ENCODE data around the gene ABCG4.

DNA sequence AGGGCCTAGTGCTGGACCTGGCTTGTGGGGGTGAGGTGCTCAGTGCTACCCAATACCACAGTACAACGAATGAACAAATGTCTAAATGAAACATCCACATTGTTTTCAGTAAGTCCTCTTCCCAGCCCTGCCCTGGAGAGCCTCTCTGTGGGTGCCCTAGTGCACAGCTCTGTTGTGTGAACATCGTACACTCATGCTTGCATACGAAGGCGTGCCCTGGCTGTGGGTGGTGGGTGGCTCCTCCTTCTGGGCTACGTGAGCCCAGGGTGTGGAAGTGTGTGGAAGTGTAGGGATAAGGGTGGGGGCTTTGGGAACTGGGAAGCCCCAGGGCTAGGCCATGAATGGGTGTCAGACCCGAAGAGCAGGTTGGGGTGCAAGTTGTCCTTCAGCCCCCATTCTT, 19.1 kb downstream of the ABCG4 start:
- TF ChIP-seq, protein P1, sequence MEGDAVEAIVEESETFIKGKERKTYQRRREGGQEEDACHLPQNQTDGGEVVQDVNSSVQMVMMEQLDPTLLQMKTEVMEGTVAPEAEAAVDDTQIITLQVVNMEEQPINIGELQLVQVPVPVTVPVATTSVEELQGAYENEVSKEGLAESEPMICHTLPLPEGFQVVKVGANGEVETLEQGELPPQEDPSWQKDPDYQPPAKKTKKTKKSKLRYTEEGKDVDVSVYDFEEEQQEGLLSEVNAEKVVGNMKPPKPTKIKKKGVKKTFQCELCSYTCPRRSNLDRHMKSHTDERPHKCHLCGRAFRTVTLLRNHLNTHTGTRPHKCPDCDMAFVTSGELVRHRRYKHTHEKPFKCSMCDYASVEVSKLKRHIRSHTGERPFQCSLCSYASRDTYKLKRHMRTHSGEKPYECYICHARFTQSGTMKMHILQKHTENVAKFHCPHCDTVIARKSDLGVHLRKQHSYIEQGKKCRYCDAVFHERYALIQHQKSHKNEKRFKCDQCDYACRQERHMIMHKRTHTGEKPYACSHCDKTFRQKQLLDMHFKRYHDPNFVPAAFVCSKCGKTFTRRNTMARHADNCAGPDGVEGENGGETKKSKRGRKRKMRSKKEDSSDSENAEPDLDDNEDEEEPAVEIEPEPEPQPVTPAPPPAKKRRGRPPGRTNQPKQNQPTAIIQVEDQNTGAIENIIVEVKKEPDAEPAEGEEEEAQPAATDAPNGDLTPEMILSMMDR (IDR thresholded peaks at IDR 0.05): no peak
- TF ChIP-seq POLR2AphosphoS5 (IDR thresholded peaks at IDR 0.05) (peak in 1 of 3 donors; percentile 53), POLR2A (IDR thresholded peaks at IDR 0.05) (no peak)
